Psoas muscle (tissue), 8 donors: Measurements from ENCODE around the gene INSYN2B. TPM values are rescaled to one million over a fixed set of nuclear protein-coding genes. Genes with fewer than 3 reads are reported as not detected.

Source experiments
- ATAC-seq, 4 donors: fragments of 200-7000 bp; cut with Tn5 transposase; one replicate each; pipeline ENCODE4 v1.9.1; 2020; ENCODE audit warnings: moderate library complexity in 3 of 4, mild to moderate bottlenecking in 2 of 4
- DNase-seq, 2 donors: peaks; one replicate each; pipeline ENCODE4 v3.0.0-alpha.2; 2020
- H3K27ac ChIP-seq: fragments of 200-600 bp; one replicate; pipeline ENCODE4 v1.8.0; 2022
- H3K27me3 ChIP-seq, 3 donors: fragments of 200-600 bp in 1 of 3; one replicate each; pipeline versions ENCODE4 v1.6.1 to v1.8.0; 2013 to 2022; ENCODE audit warnings: low read length in 2 of 3, mild to moderate bottlenecking in 2 of 3, moderate library complexity in 1 of 3; ENCODE audit not compliant: insufficient read depth in 3 of 3
- H3K36me3 ChIP-seq, 2 donors: fragments of 200-600 bp in 1 of 2; one replicate each; pipeline versions ENCODE4 v1.6.1 to v1.8.0; 2013 to 2022; ENCODE audit warnings: low read depth in 1 of 2, mild to moderate bottlenecking in 1 of 2, moderate library complexity in 1 of 2; ENCODE audit not compliant: insufficient read depth in 1 of 2
- H3K4me1 ChIP-seq: fragments of 200-600 bp; one replicate; pipeline ENCODE4 v1.8.0; 2022
- H3K4me3 ChIP-seq: fragments of 200-600 bp; one replicate; pipeline ENCODE4 v1.8.0; 2022; ENCODE audit warnings: mild to moderate bottlenecking
- H3K9me3 ChIP-seq: fragments of 200-600 bp; one replicate; pipeline ENCODE4 v1.8.0; 2022
- CTCF ChIP-seq: fragments of 200-600 bp; IDR thresholded peaks from one replicate; pipeline ENCODE4 v1.8.0; 2022; ENCODE audit warnings: antibody characterized with exemption
- WGBS, 3 donors: extraction: QIAGEN DNeasy Blood & Tissue Kit; methylation state at CpG; one replicate each; pipeline versions ENCODE4 v1.1.6 to v1.1.7; 2013; 5-methylcytosine and 5-hydroxymethylcytosine counted together
- intact Hi-C, 2 donors: fragments of 100-400 bp; cut with DNase I; formaldehyde crosslinking; loops; one replicate each; pipeline versions ENCODE4 v1.11.0 to v1.14.2; 2022
- long read RNA-seq, 2 donors: library from polyadenylated mRNA; unstranded; transcript quantifications; one replicate each; pipeline ENCODE4 v2.0.0, GENCODE V29; 2021
- polyA plus RNA-seq, 3 donors: library from polyadenylated mRNA; stranded (reverse); fragments of 200-250 nt; gene quantifications; one replicate each; pipeline ENCODE4 v1.2.3, GENCODE V29; 2013
- total RNA-seq, 4 donors: library from RNA; stranded (reverse); fragmentation: NEBNext Ultra II Directional in 2 of 4; extraction: Animal tissue kit (Norgen Biotek cat#: 25700) in 2 of 4; gene quantifications; one replicate each; pipeline versions ENCODE4 v1.2.1 to v1.2.4, GENCODE V29; 2021 to 2023
- donor health status: healthy with polysubstance abuse.
- donor health status: DM: no; HTN: no; CAD: no; lungs with moderate emphysema.
- donor health status: Bipolar disorder and iron deficiency.
- donor health status: healthy.
- donor health status: DM: yes; HTN: yes; CAD: no.
- donor health status: DM: no; HTN: no; CAD: no.
- donor health status: DM: no; HTN: no; CAD: no.
- donor health status: DM: yes; HTN: yes; CAD: no.

The INSYN2B gene
- total RNA-seq (not detected), polyA plus RNA-seq (under 1 TPM in 1 of 3 donors, not detected in 2; 0.01 TPM)
- long read RNA-seq, donor 1, result 0 reads
- long read RNA-seq, donor 2, result 0 reads

- Histone ChIP-seq H3K27me3 (peaks cover 0 to 7% (median 0%) of the 10 kb centered on the region in 3 donors), H3K9me3 (no peaks in the 10 kb centered on the region), H3K4me1 (no peaks in the 10 kb centered on the region), H3K27ac (no peak within 1 kb of the TSS), H3K36me3 (no peaks in the 10 kb centered on the region), H3K4me3 (no peak within 1 kb of the TSS)
- DNase-seq (peak; percentile 18 to 51), ATAC-seq (peak in 1 of 4 donors; percentile 56)
- 10 to 11% (median 10%) methylated on average over 11 of the region's 11 CpGs for WGBS, 3 donors
- peak; percentile 25 for TF ChIP-seq CTCF
- intact Hi-C loops, result no loop called here
Measured at GRCh38 chr5:169980418-169981053, at the start of gene INSYN2B. TSS of gene INSYN2B (minus strand) at chr5:169980495. CDS start at chr5:169883898, 96,597 bp downstream.

GRCh38 chr5:170028124-170028523 lies 47.8 kb upstream of the INSYN2B start:
- TF ChIP-seq CTCF, result no peak
- no peak overlapping the region for H3K27ac ChIP-seq
- no peak overlapping the region for H3K4me3 ChIP-seq
- no peaks in the 10 kb centered on the region for H3K9me3 ChIP-seq
- H3K4me1 ChIP-seq, result no peaks in the 10 kb centered on the region
- ATAC-seq (no peak), DNase-seq (no peak)
- no peaks in the 10 kb centered on the region for H3K36me3 ChIP-seq
- WGBS, 3 donors, result 22 to 42% (median 28%) methylated on average over 2 of the region's 2 CpGs
- intact Hi-C loops, result no loop called here
- H3K27me3 ChIP-seq, result no peaks in the 10 kb centered on the region

GRCh38 chr5:170025853-170026252 lies 45.6 kb upstream of the INSYN2B start:
- no peaks in the 10 kb centered on the region for H3K36me3 ChIP-seq
- no peak overlapping the region for H3K4me3 ChIP-seq
- intact Hi-C loops, result no loop called here
- H3K27ac ChIP-seq, result no peak overlapping the region
- no peaks in the 10 kb centered on the region for H3K9me3 ChIP-seq
- H3K27me3 ChIP-seq, result no peaks in the 10 kb centered on the region
- DNase-seq (no peak), ATAC-seq (no peak)
- 81 to 84% (median 84%) methylated on average over 8 of the region's 8 CpGs for WGBS, 3 donors
- H3K4me1 ChIP-seq, result no peaks in the 10 kb centered on the region
- TF ChIP-seq CTCF, result no peak

- WGBS, 3 donors, result 41 to 57% (median 52%) methylated on average over 8 of the region's 8 CpGs
- H3K27ac ChIP-seq, result no peak overlapping the region
- DNase-seq (no peak), ATAC-seq (no peak)
- H3K4me1 ChIP-seq, result no peaks in the 10 kb centered on the region
- intact Hi-C loops, result no loop called here
- no peaks in the 10 kb centered on the region for H3K27me3 ChIP-seq
- no peaks in the 10 kb centered on the region for H3K9me3 ChIP-seq
- no peak for TF ChIP-seq CTCF
- no peak overlapping the region for H3K4me3 ChIP-seq
- no peaks in the 10 kb centered on the region for H3K36me3 ChIP-seq
Measured at GRCh38 chr5:170021506-170021905, 41.2 kb upstream of the INSYN2B start.

GRCh38 chr5:170020423-170020822 lies 40.1 kb upstream of the INSYN2B start:
- no peaks in the 10 kb centered on the region for H3K4me1 ChIP-seq
- TF ChIP-seq CTCF, result no peak
- ATAC-seq, result no peak
- intact Hi-C loops, result no loop called here
- WGBS, 3 donors, result 83 to 89% (median 89%) methylated on average over 3 of the region's 3 CpGs
- H3K27me3 ChIP-seq, result no peaks in the 10 kb centered on the region
- no peaks in the 10 kb centered on the region for H3K9me3 ChIP-seq
- DNase-seq, result no peak
- H3K27ac ChIP-seq, result no peak overlapping the region
- H3K36me3 ChIP-seq, result no peaks in the 10 kb centered on the region
- H3K4me3 ChIP-seq, result no peak overlapping the region
